ENCODE results near the gene SLC2A4RG. TPM values are rescaled to one million over a fixed set of nuclear protein-coding genes. Genes with fewer than 3 reads are reported as not detected.
"Not testable (repeated sequence)": the region's sequence is repeated elsewhere in the genome, so short reads cannot be mapped to it uniquely, and the experiment has no call there.

The SLC2A4RG gene
- total and polyA plus RNA-seq, 2 experiments from 2014 or later: 21.3 to 63.9 TPM

DNA sequence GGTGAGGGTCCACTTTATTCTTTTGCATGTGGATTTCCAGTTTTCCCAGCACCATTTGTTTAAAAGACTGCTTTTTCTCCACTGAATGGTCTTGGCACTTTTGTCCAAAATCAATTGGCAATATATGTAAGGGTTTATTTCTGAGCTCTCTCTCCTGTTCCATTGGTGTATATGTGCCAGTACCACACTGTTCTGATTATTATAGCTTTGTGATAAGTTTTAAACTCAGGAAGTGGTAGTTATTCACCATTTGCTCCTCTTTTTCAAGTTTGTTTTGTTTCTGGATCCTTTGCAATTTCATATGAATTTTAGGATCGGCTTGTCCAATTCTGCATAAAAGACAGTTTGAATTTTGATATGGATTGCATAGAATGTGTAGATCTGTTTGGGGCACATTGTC lies 27.4 kb upstream of the SLC2A4RG start:
- Histone ChIP-seq H3K9ac (no peak overlapping the region), H3K4me2 (ENCODE audit: unreplicated experiment) (no peak overlapping the region), H3K9me3 (ENCODE audit: low read depth) (no peaks in the 10 kb centered on the region), H3K27ac (no peak overlapping the region), H3K4me3 (no peak overlapping the region), H3K4me1 (ENCODE audit: insufficient read depth) (peaks cover 6% of the 10 kb centered on the region; the same call in 1 of the 2 replicates), H3K9me2 (ENCODE audit: insufficient read depth) (no peaks in the 10 kb centered on the region), H4K20me1 (ENCODE audit: insufficient read depth) (no peaks in the 10 kb centered on the region), H2AFZ (no peak overlapping the region), H3K27me3 (replicated peaks; ENCODE audit: insufficient read depth) (no peaks in the 10 kb centered on the region), H3K36me3 (ENCODE audit: low read depth) (peaks cover 46% of the 10 kb centered on the region), H3K79me2 (ENCODE audit: insufficient read depth) (peaks cover 99% of the 10 kb centered on the region), H3F3A (ENCODE audit: insufficient read depth) (no peaks in the 10 kb centered on the region)
- no peak for DNase-seq
- in situ Hi-C loops (cut with MboI): no loop called here
- no peak for TF ChIP-seq EZH2 (IDR thresholded peaks at IDR 0.05; ENCODE audit: insufficient read depth, poor library complexity, severe bottlenecking)
- TF ChIP-seq EZH2phosphoT487 (IDR thresholded peaks at IDR 0.05; ENCODE audit: insufficient read depth, low read depth): no peak
- WGBS, 2 experiments (ENCODE audit: low coverage in 1 of 2, low lambda C conversion rate in 2 of 2, missing lambda C conversion rate in 2 of 2): 93 to 100% methylated on average over 1 of the region's 1 CpG

DNA sequence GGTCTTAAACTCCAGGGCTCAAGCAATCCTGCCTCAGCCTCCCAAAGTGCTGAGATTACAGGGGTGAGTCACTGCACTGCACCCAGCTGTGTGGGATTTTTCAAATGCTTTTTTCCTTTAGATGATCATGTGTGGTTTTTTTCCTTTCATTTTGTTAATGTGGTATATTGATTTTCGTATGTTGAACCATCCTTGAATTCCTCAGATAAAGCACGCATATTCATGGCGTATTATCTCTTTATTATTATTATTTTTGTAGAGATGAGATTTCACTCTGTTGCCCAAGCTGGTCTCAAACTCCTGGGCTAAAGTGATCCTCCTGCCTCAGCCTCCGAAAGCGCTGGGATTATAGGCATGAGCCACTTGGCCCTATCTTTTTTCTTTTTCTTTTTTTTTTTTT lies 24.7 kb upstream of the SLC2A4RG start:
- Histone ChIP-seq H3K79me2 (ENCODE audit: insufficient read depth) (peaks cover 100% of the 10 kb centered on the region), H3K4me1 (ENCODE audit: insufficient read depth) (no peaks in the 10 kb centered on the region), H3K27me3 (replicated peaks; ENCODE audit: insufficient read depth) (no peaks in the 10 kb centered on the region), H3F3A (ENCODE audit: insufficient read depth) (peaks cover 5% of the 10 kb centered on the region; the same call in 1 of the 2 replicates), H3K9me2 (ENCODE audit: insufficient read depth) (no peaks in the 10 kb centered on the region), H3K27ac (no peak overlapping the region), H3K36me3 (ENCODE audit: low read depth) (peaks cover 63% of the 10 kb centered on the region), H2AFZ (no peak overlapping the region), H3K4me3 (no peak overlapping the region), H3K9me3 (ENCODE audit: low read depth) (no peaks in the 10 kb centered on the region), H4K20me1 (ENCODE audit: insufficient read depth) (no peaks in the 10 kb centered on the region), H3K9ac (no peak overlapping the region), H3K4me2 (ENCODE audit: unreplicated experiment) (no peak overlapping the region)
- 96 to 98% methylated on average over 5 of the region's 5 CpGs for WGBS, 2 experiments (ENCODE audit: low coverage in 1 of 2, low lambda C conversion rate in 2 of 2, missing lambda C conversion rate in 2 of 2)
- DNase-seq: peak; percentile 18
- in situ Hi-C loops (cut with MboI): no loop called here
- TF ChIP-seq EZH2phosphoT487 (IDR thresholded peaks at IDR 0.05; ENCODE audit: insufficient read depth, low read depth): no peak
- TF ChIP-seq EZH2 (IDR thresholded peaks at IDR 0.05; ENCODE audit: insufficient read depth, poor library complexity, severe bottlenecking): no peak

GRCh38 chr20:63718996-63719395 lies 20.6 kb upstream of the SLC2A4RG start:
- Histone ChIP-seq H3K4me1 (ENCODE audit: insufficient read depth) (no peaks in the 10 kb centered on the region), H3K9me3 (ENCODE audit: low read depth) (no peaks in the 10 kb centered on the region), H3K36me3 (ENCODE audit: low read depth) (peaks cover 33% of the 10 kb centered on the region), H3K27me3 (replicated peaks; ENCODE audit: insufficient read depth) (no peaks in the 10 kb centered on the region), H3K4me3 (no peak overlapping the region), H4K20me1 (ENCODE audit: insufficient read depth) (no peaks in the 10 kb centered on the region), H3K9ac (no peak overlapping the region), H3K27ac (no peak overlapping the region), H3K9me2 (ENCODE audit: insufficient read depth) (no peaks in the 10 kb centered on the region), H3K4me2 (ENCODE audit: unreplicated experiment) (no peak overlapping the region), H3K79me2 (ENCODE audit: insufficient read depth) (peaks cover 95% of the 10 kb centered on the region), H2AFZ (no peak overlapping the region), H3F3A (ENCODE audit: insufficient read depth) (peaks cover 12% of the 10 kb centered on the region)
- TF ChIP-seq EZH2 (IDR thresholded peaks at IDR 0.05; ENCODE audit: insufficient read depth, poor library complexity, severe bottlenecking) (no peak), EZH2phosphoT487 (IDR thresholded peaks at IDR 0.05; ENCODE audit: insufficient read depth, low read depth) (no peak)
- 100% methylated on average over 2 of the region's 2 CpGs for WGBS, 2 experiments (ENCODE audit: low coverage in 1 of 2, low lambda C conversion rate in 2 of 2, missing lambda C conversion rate in 2 of 2)
- DNase-seq: no peak
- in situ Hi-C loops (cut with MboI): no loop called here

- DNase-seq; in situ Hi-C loops (cut with MboI); H3K27me3 ChIP-seq (replicated peaks; ENCODE audit: insufficient read depth); H4K20me1 ChIP-seq (ENCODE audit: insufficient read depth); H3K4me3 ChIP-seq; H3K9ac ChIP-seq; H3K27ac ChIP-seq; H3K9me2 ChIP-seq (ENCODE audit: insufficient read depth); H3K4me2 ChIP-seq (ENCODE audit: unreplicated experiment); H2AFZ ChIP-seq; H3K9me3 ChIP-seq (ENCODE audit: low read depth); H3K4me1 ChIP-seq (ENCODE audit: insufficient read depth): not testable (repeated sequence)
- H3K79me2 ChIP-seq (ENCODE audit: insufficient read depth): peaks cover 95% of the 10 kb centered on the region
- peaks cover 17% of the 10 kb centered on the region for H3K36me3 ChIP-seq (ENCODE audit: low read depth)
- H3F3A ChIP-seq (ENCODE audit: insufficient read depth): peaks cover 12% of the 10 kb centered on the region
- 57 to 71% methylated on average over 2 of the region's 2 CpGs for WGBS, 2 experiments (ENCODE audit: low coverage in 1 of 2, low lambda C conversion rate in 2 of 2, missing lambda C conversion rate in 2 of 2)
Measured at GRCh38 chr20:63722967-63723622, 16.5 kb upstream of the SLC2A4RG start.

DNA sequence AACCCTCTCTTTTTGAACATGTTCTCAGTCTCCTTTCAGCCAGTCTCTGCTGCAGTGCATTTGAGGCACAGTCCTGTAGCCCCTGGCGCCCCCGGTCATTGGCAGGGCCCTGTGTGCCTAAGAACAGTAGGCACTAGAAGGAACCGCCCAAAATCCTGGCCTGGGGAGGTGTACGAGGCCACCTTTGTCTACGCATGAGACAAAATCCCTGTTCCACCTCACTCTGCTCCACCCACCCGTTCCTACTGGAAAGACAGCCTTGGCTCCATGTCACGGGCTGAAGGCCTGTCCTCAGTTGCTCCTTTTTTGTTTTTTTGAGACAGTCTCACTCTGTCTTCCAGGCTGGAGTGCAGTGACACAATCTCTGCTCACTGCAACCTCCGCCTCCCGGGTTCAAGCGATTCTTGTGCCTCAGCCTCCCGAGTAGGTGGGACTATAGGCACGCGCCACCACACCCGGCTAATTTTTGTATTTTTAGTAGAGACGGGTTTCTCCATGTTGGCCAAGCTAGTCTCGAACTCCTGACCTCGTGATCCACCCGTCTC lies 9.3 kb upstream of the SLC2A4RG start:
- H3K27me3 ChIP-seq (replicated peaks; ENCODE audit: insufficient read depth); H3F3A ChIP-seq (ENCODE audit: insufficient read depth); H3K9me2 ChIP-seq (ENCODE audit: insufficient read depth); H3K4me1 ChIP-seq (ENCODE audit: insufficient read depth); DNase-seq; H3K4me3 ChIP-seq; H3K4me2 ChIP-seq (ENCODE audit: unreplicated experiment); H3K27ac ChIP-seq; H3K9ac ChIP-seq; H3K36me3 ChIP-seq (ENCODE audit: low read depth); H3K9me3 ChIP-seq (ENCODE audit: low read depth); H4K20me1 ChIP-seq (ENCODE audit: insufficient read depth); H2AFZ ChIP-seq; in situ Hi-C loops (cut with MboI): not testable (repeated sequence)
- WGBS, 2 experiments (ENCODE audit: low coverage in 1 of 2, low lambda C conversion rate in 2 of 2, missing lambda C conversion rate in 2 of 2): 95 to 96% methylated on average over 17 to 18 of the region's 18 CpGs
- peaks cover 67% of the 10 kb centered on the region for H3K79me2 ChIP-seq (ENCODE audit: insufficient read depth)

Measured in GM23248 (cell line).